Myocyte (in vitro differentiated cells): Measurements from ENCODE around the gene STON1. TPM values are rescaled to one million over a fixed set of nuclear protein-coding genes. Genes with fewer than 3 reads are reported as not detected.
"Not testable (repeated sequence)": the region's sequence is repeated elsewhere in the genome, so short reads cannot be mapped to it uniquely, and the experiment has no call there.

Source experiments
- DNase-seq: peaks from one replicate; pipeline ENCODE4 v3.0.0-alpha.2; 2012; ENCODE audit warnings: low read depth
- total RNA-seq: library from RNA; depleted of rRNA; stranded (reverse); fragments of >200 nt; gene quantifications from 2 replicates; pipeline ENCODE4 v1.2.3, GENCODE V29; 2014

STON1 gene
- total RNA-seq, 1 donor from 2014 or later, result 7.8 TPM

GRCh38 chr2:48528431-48528830 is 1.5 kb upstream of the STON1 start:
- no peak for DNase-seq

- no peak for DNase-seq
These were observed 760 bp upstream of the STON1 start for GRCh38 chr2:48529194-48529593.

- DNase-seq, result no peak
These were observed 300 bp upstream of the STON1 start for GRCh38 chr2:48529676-48530032.

- peak; percentile 82 for DNase-seq
These were observed 1.2 kb downstream of the STON1 start for GRCh38 chr2:48531141-48531648.

GRCh38 chr2:48532174-48532573 is 2.2 kb downstream of the STON1 start:
- no peak for DNase-seq

- no peak for DNase-seq
These were observed 2.9 kb downstream of the STON1 start for GRCh38 chr2:48532824-48533223.

- DNase-seq, result no peak
These were observed 4.8 kb downstream of the STON1 start for GRCh38 chr2:48534781-48535180.

GRCh38 chr2:48540237-48540935 is 10.4 kb downstream of the STON1 start:
- no peak for DNase-seq

- DNase-seq, result no peak
These were observed 11.9 kb downstream of the STON1 start for GRCh38 chr2:48541666-48542389.

GRCh38 chr2:48543895-48544294 is 13.9 kb downstream of the STON1 start:
- DNase-seq, result no peak

- no peak for DNase-seq
These were observed 15.3 kb downstream of the STON1 start for GRCh38 chr2:48545244-48545643.

- DNase-seq, result no peak
These were observed 18.9 kb downstream of the STON1 start for GRCh38 chr2:48548840-48549239.

- DNase-seq, result no peak
These were observed 20.0 kb downstream of the STON1 start for GRCh38 chr2:48549972-48550371.

- DNase-seq, result no peak
These were observed 21.6 kb downstream of the STON1 start for GRCh38 chr2:48551548-48551947.

- not testable (repeated sequence) for DNase-seq
These were observed 25.1 kb downstream of the STON1 start for GRCh38 chr2:48555071-48555470.

- DNase-seq, result no peak
These were observed 28.5 kb downstream of the STON1 start for GRCh38 chr2:48558456-48558855.

- DNase-seq, result peak; percentile 19
These were observed 30.7 kb downstream of the STON1 start for GRCh38 chr2:48560546-48561209.

- no peak for DNase-seq
These were observed 32.3 kb downstream of the STON1 start for GRCh38 chr2:48562281-48562680.

- no peak for DNase-seq
These were observed 36.8 kb downstream of the STON1 start for GRCh38 chr2:48566592-48567310.

GRCh38 chr2:48567671-48568070 is 37.7 kb downstream of the STON1 start:
- no peak for DNase-seq

- no peak for DNase-seq
These were observed 38.6 kb downstream of the STON1 start for GRCh38 chr2:48568547-48568946.

GRCh38 chr2:48569433-48569832 is 39.5 kb downstream of the STON1 start:
- DNase-seq, result no peak
